Esophagus squamous epithelium (tissue), 4 donors: ENCODE results near the gene KRTAP6-2.

Experiments
- CTCF ChIP-seq, 6 experiments: fragments of 450-650 bp in 4 of 6; fragments of 200-600 bp in 2 of 6; sonication (generic) in 2 of 6; IDR thresholded peaks; one replicate each; pipeline ENCODE4 v1.5.1; 2016 to 2019; ENCODE audit warnings: antibody characterized with exemption in 6 of 6, mild to moderate bottlenecking in 4 of 6, moderate library complexity in 4 of 6
- POLR2A ChIP-seq, 4 donors: fragments of 450-650 bp; IDR thresholded peaks; one replicate each; pipeline ENCODE4 v1.6.1; 2017; ENCODE audit warnings: antibody characterized with exemption in 4 of 4, mild to moderate bottlenecking in 4 of 4, moderate library complexity in 3 of 4

- TF ChIP-seq POLR2A (IDR thresholded peaks at IDR 0.05): no peak
- no peak for TF ChIP-seq CTCF (IDR thresholded peaks at IDR 0.05)
Measured at GRCh38 chr21:30638686-30639085, 40.0 kb upstream of the KRTAP6-2 start.
